SW 1271 (cell line): Measurements from ENCODE around the gene C9orf43.
A peak's percentile ranks its signal among the peaks of the same experiment; 100 is the strongest.
"Not testable (repeated sequence)": the region's sequence is repeated elsewhere in the genome, so short reads cannot be mapped to it uniquely, and the experiment has no call there.

Source experiments
- DNase-seq, 2 experiments: peaks; one replicate each; lab custom pipeline; 2025; lab: John Stamatoyannopoulos, UW

C9orf43 gene, protein sequence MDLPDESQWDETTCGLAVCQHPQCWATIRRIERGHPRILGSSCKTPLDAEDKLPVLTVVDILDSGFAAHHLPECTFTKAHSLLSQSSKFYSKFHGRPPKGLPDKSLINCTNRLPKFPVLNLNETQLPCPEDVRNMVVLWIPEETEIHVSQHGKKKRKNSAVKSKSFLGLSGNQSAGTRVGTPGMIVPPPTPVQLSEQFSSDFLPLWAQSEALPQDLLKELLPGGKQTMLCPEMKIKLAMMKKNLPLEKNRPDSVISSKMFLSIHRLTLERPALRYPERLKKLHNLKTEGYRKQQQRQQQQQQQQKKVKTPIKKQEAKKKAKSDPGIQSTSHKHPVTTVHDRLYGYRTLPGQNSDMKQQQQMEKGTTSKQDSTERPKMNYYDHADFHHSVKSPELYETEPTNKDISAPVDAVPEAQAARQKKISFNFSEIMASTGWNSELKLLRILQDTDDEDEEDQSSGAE

DNA sequence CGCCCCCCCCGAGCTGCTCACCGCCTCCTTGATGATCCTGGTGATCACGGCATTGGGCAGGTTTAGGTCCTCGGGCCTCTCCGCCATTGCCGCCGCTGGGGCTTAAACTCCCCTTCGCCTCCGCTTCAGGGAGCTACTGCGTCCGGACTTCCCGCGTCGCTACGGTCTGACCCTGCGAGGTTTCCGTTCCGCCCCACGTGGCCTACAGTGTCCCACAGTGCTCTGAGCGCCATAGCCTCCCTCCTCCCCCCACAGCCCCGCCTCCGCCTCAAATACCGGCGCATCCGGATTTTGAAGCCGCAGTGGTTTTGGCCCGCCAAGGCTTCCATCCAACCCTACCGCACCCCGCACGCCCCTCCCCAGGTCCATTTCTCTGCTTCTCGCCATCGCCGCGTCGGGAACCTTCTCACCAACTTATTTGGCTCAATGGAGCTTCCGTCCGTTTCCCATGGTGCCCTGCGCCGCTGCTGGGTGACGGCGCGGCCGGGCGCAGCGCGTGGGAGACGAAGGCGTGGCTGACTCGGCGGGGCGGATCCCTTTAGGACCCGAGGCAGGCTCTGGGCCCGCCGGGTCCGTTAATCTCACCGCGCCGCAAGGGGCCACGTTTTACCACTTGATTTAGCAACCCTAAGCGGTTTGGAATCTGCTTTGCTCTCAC, at the start of gene C9orf43, which contains the start of gene POLE3:
Gene C9orf43, plus strand, starts transcription at position 541 of the 658 bp plus-strand sequence. CDS start 2,747 bp downstream, outside the sequence.
Gene POLE3, minus strand, starts transcription at position 469 of the 658 bp plus-strand sequence. Its CDS starts 382 bp downstream, at position 87.
- peak; percentile 87 to 98 for DNase-seq

DNA sequence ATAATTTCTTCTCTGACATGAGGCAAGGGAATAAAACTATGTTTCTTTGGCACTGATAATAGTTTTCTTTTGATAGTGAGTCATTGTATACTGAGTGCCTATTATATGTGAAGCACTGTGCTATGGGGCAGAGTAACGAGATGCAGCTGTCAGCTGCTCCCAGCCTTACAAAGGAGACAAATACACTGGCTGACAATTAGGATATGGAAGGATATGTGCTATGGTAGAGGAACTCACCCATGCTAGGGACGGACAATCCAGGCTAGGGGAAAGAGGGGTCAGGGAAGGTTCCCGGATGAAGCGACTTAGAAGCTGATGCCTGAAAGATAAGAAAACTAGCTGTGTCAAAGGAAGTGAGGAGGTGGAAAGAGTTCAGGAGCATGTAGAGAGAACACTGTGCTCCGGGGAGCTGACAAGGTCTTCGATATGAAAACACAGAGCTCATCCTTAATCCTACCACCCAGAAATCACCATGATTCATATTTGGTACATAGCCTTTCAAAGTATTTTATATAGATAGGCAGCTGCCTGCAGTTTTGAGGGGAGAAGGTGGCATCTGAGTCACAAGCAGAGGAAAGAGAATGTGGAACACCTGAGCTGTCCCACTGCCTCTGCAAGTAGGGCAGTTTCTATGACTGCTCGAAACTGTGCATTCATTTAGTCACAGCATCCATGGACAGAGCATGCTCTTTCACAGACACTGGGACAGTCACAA, 49.1 kb upstream of the C9orf43 start:
- DNase-seq, result no peak

DNA sequence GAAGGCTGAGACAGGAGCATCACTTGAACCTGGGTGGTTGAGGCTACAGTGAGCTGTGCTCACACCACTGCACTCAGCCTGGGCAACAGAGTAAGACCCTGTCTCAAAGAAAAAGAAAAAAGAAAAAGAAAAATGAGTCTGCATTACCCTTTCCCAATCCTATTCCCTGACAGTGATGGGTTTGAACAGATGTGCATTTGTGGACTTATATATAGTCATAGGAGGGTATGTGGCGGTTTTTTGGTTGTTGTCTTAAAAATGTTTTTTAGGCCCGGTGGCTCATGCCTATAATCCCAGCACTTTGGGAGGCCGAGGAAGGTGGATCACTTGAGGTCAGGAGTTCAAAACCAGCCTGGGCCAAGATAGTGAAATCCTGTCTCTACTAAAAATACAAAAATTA, 47.2 kb upstream of the C9orf43 start:
- DNase-seq, result no peak

DNA sequence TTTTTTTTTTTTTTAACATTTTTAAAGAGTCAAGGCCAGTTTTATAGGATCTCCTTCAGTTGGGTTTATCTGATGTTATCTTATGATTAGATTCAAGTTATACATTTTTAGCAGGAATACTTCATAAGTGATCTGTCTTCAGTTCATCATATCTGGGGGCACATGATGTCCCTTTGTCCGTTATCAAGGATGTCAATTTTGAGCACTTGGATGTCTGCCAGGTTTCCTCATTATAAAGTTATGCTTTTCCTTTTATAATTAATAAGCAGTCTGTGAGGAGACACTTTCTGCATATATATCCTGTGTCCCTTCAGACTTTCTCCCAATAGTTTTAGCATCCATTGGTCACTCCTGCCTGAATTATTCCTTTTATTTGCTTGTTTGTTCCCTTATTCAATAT, 45.6 kb upstream of the C9orf43 start:
- DNase-seq, result no peak

DNA sequence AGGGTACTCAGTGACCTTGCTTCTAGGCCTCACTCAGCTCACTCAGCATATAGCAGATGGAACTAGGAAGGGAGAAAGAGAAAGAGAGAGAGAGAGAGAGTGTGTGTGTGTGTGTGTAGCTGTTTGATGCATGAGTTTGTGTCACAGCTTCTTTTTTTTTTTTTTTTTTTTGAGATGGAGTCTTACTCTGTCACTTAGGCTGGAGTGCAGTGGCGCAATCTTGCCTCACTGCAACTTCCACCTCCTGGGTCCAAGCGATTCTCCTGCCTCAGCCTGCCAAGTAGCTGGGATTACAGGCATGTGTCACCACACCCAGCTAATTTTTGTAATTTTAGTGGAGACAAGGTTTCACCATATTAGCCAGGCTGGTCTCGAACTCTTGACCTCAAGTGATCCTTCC, 44.9 kb upstream of the C9orf43 start:
- not testable (repeated sequence) for DNase-seq

DNA sequence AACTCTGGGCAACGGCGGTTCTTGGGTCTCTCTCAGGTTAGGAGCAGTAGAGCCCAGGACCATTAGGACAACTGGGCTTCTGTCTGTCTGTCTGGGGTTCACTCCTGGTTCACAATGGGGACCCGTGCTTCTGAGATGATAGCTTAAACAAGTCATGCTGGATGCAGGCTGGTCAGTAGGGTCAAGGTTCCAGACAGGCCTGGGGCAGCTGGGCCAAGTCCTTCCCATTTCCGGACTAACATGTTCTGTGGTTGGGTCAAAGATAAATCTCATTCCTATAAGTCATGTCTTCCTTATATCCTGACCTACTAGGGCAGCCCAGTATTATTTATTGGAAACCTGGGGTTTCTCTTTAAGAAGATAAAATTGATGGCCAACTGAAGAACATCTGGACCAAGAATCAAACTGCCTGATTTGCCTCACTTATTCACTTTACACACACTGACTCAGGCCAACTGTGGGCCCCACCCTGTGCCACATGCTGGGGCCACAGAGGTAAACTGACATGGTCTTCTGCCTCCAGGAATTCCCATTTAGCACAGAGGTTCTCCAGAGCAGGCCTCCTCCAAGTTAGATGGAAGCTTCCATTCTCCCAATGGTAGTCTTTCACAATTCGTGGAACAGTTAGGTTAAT, 42.1 kb upstream of the C9orf43 start:
- DNase-seq, result no peak

DNA sequence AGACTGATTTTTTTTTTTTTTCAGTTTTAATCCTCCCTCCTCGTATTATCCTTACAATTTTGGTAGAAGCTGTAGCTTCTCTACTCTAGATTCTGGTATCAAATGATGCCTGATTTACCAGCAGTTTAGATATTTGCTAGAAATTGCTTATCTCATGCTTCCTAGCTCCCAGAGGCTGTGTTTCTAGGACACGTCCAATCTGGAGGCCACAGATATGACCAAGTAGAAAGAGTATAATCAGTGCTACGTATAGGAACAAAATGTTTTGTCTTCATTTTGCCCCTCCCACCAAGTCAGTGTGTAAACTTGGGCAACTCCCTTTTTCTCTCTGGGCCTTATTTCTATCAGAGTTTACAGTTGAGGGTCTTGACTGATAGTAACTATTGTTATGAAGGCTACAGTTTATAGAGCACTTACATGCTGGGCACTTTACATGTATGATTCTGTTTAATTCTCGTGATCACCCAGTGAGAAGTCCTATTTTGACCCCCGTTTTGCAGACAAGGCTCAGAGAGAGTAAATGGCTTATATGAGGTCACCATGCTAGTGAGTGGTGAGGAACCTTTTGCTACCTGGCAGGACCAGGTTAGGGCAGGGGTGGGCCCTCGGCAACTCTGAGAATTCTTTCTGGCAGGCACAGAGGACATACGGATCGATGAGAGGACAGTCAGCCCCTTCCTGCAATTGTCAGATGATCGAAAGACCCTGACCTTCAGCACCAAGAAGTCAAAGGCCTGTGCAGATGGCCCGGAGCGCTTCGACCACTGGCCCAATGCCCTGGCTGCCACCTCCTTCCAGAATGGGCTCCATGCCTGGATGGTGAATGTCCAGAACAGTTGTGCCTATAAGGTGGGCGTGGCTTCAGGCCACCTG, 41.3 kb upstream of the C9orf43 start:
- no peak for DNase-seq

DNA sequence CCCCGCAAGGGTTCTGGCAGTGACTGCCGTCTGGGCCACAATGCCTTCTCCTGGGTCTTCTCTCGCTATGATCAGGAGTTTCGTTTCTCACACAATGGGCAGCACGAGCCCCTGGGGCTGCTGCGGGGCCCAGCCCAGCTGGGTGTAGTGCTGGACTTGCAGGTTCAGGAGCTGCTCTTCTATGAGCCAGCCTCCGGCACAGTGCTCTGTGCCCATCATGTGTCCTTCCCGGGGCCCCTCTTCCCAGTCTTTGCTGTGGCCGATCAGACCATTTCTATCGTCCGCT, 40.7 kb upstream of the C9orf43 start:
- DNase-seq, result no peak

DNA sequence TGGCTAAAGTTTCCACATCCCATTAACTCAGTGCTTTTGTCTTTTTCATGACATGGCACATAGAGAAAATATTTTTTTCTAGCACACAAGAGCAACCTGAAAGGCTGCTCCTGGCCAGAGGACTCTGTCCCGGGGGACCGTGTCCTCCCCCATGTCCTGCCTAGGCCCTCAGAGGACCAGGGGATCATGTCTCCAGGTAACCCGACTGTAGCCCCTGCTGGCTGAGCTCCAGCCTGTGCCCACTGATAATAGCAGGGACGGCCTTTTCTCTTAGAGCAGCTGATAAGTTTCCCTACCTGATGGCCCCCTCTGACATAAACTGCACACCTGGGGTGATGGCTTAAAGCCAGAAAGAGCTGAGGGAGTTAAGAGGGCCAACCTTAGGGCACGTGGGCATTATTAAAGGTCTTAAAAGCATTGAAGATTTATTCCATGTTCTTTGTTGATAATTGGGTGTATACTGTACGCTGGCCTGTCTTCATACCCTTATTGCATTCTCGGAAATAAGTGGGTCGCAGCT, 39.7 kb upstream of the C9orf43 start:
- no peak for DNase-seq

DNA sequence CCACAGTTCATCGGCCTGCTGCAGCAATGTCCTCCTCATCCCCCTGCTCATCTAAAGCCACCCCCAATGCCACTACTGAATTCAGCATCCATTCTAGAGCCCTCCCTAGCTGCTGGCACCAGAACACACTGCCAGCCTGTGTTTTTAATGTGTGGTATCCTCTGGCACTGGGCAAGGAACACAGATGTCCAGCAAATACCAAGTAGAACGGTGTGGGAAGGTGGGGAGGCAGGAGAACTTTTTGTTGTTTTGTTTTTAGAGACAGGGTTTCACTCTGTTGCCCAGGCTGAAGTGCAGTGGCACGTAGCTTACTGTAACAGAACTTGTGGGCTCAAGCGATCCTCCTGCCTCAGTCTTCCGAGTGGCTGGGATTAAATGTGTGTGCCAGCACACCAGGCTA, 38.5 kb upstream of the C9orf43 start:
- no peak for DNase-seq

DNA sequence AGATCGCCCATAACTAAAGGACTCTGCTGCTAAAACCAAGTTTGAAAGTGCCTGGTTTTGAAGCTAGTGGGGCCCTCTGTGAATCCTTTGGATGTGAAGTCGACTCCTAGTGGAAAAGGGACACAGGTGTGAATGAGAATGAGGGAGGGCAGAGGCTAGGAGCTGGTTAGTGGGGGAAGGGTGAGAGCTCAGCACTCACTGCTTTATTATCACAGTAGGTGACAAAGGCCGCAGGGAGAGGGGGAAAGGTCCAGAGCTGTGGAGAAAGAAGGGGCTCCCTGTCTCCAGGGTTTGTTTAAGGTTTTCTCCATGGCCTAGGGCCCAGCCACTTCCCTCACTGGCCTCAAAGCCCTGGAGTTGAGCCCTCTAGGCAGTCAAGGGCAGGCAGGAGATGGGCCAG, 37.3 kb upstream of the C9orf43 start:
- no peak for DNase-seq

DNA sequence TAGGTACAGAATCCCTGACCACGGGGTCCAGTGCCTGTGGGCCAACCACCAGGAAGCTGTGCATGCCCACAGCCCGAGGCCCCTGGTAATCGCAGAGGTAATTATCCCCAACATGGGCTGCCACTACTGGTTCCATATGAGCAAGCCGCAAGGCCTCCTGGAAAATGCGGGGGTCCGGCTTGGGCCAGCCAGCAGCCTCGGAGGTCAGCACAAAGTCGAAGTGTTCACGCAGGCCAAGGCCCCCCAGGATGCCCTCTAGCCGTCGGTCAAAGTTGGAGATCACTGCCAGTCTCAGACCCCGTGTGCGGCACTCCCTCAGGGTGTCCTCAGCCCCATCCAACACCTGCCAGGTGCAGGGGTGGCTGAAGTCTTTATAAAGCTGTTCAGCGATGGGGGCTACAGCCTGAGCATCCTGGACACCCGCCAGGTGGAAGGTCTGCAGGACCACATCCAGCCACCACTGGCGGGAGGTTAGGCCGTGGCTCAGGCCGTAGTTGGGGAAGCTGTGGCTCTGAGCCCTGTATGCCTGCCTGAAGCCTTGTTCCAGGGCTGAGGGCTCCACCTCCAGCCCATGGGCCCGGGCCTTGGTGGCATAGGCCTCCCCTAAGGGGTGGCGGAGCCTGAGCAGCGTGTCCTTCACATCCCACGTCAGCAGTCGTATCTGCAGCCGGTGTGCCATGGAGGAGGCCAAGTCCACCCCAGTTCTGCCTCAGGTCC, 36.7 kb upstream of the C9orf43 start:
- no peak for DNase-seq

DNA sequence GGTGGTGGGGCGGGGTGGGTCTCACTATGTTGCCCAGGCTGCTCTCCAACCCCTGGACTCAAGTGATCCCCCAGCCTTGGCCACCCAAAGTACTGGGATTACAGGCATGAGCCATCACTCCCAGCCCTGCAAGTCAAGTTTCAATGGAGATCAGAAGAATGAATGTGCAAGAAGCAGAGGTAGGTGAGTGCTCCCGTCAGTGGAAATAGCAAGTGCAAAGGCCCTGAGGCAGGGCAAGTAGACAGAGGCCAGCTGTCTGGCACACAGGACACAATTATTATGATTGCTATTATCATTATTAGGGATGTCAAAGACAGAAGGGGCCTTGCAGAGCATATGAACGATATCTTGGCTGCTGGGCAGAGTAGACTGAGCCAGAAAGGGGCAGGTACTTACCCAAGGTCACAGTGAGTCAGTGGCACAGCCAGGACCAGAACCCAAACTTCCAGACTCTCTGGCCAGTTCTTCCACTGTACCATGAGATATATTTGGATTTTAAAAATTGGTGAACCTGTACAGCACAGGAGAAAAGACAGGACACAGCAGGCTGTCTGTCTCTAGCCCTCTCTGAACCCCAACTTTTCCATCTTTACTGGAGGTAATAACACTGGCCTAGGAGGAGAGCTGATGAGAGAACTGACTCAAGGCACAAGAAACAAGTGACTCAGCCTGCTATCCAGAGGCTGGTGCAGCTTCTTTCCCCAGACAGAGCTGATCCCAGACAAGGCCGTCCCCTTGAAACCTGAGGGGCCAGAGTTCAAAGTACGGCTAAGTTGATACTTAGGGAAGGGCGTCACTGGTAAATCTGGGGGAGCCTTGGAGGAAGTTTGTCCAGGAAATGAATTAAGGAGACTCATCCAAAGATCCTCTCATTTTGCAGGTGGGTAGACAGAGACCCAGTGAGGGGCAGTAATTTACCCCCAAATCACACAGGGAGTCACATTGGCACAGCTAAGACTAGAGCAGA, 35.2 kb upstream of the C9orf43 start:
- DNase-seq, result no peak

DNA sequence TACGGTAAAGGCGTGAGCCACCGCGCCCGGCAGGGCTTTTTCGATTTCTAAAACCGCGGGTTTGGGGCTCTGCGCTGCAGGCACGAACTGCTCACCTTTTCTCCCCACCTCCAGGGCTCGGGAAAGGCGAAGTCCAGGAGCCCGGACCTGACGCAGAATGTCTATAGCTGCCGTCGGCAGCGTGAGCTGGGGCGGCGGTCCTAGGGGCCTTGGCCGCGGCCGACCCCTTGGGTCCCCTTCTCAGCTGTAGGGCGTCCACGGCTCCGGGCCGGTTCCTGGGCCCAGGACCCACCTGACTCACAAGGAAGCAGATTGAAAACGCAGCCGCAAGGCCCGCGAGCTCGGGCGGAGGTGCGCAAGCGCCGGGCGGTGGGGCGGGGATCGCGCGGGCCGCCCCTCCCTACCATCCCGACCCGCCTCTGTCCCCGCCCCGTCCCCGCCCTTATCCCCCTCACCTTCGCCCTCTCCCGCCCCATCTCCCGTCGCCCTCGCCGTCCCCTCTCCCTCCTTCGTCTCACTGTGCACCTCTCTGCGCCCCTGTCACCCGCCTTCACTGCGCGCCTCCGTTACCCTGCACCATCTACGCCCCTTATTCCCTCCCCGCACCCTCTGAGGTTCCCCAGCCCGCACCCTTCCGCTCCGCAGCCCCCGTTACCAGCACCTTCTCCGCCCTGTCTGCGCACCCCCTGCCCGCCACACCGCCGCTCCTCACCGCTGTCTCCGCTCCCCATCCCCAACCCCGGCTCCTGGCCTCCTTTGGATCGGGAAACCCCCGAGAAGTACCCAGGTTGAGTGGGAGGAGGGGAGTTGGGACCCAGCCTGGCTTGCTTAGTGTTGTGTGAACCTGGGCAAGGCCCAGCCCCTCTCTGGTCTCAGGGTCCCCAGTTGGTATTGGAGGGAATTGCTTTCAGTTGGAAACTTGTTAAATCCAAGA, 33.6 kb upstream of the C9orf43 start, which contains the start of gene HDHD3:
Gene HDHD3, minus strand, starts transcription at position 353 of the 934 bp plus-strand sequence. CDS start 2,632 bp downstream, outside the sequence.
- peak; percentile 49 to 73 for DNase-seq

DNA sequence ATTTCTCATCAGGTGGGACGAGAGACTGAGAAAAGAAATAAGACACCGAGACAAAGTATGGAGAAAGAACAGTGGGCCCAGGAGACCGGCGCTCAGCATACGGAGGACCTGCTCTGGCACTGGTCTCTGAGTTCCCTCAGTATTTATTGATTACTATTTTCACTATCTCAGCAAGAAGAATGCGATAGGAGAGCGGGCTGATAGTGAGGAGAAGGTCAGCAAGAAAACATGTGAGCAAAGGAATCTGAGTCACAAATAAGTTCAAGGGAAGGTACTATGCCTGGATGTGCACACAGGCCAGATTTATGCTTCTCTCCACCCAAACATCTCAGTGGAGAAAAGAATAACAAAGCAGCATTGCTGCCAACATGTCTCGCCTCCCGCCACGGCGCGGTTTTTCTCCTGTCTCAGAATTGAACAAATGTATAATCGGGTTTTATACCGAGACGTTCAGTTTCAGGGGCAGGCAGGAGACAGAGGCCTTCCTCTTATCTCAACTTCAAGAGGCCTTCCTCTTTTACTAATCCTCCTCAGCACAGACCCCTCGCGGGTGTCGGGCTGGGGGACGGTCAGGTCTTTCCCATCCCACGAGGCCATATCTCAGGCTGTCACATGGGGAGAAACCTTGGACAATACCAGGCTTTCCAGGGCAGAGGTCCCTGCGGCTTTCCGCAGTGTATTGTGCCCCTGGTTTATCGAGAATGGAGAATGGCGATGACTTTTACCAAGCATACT, 31.3 kb upstream of the C9orf43 start:
- DNase-seq, result not testable (repeated sequence)

DNA sequence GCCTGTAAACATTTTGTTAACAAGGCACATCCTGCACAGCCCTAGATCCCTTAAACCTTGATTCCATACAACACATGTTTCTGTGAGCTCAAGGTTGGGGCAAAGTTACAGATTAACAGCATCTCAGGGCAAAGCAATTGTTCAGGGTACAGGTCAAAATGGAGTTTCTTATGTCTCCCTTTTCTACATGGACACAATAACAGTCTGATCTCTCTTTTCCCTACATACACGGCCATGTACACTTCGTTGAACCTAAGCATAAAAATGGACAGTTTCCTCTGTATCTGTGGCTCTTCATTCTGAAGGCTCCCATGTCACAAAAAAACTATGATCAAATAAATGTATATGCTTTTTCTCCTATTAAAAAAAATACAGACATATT, 30.7 kb upstream of the C9orf43 start:
- not testable (repeated sequence) for DNase-seq

DNA sequence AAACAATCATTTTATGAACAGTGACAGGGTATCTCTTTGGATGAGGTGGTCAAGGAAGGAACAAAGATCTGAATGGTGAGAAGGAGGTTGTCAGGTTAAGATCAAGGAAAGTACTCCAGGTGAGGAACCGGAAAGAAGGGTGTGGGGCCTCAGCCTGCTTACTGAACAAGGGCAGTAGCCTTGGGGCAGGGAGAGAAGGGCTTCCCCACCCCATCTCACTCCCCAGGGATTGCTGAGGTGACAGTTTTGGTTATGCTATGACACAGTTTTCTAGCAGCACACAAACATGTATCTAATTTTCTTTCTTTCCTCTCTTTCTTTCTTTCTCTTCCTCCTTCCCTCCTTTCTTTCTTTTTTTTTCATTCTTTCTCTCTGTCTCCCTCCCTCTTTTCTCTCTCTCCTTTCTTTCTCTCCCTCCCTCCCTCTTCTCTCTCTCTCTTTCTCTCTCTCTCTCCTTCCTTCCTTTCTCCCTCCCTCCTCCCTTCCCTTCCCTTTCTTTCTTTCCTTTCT, 29.6 kb upstream of the C9orf43 start:
- DNase-seq, result no peak
